HG02885 (cell line): Measurements from ENCODE around the gene AGBL5.
"Not testable (repeated sequence)": the region's sequence is repeated elsewhere in the genome, so short reads cannot be mapped to it uniquely, and the experiment has no call there.

ENCODE experiments used
- ATAC-seq: cut with Tn5 transposase; IDR thresholded peaks from one replicate; pipeline ENCODE4 v1.9.1; 2021; ENCODE audit warnings: mild to moderate bottlenecking; ENCODE audit not compliant: unreplicated experiment, poor library complexity

AGBL5 gene

GRCh38 chr2:27111392-27112078, 60.1 kb downstream of the AGBL5 start:
- not testable (repeated sequence) for ATAC-seq

- ATAC-seq = no peak
Measured at GRCh38 chr2:27115519-27115918, 64.1 kb downstream of the AGBL5 start.

- no peak for ATAC-seq
Measured at GRCh38 chr2:27117995-27118524, 66.6 kb downstream of the AGBL5 start.

GRCh38 chr2:27118525-27119329, 67.3 kb downstream of the AGBL5 start, which contains the start of gene CGREF1:
Gene CGREF1 (minus strand): TSS chr2:27119128. CDS start chr2:27104366, 14,762 bp downstream.
- ATAC-seq = no peak

- not testable (repeated sequence) for ATAC-seq
Measured at GRCh38 chr2:27119330-27119670, 67.8 kb downstream of the AGBL5 start.
